Neural progenitor cell (in vitro differentiated cells): ENCODE data around the gene AP2A1. TPM values are rescaled to one million over a fixed set of nuclear protein-coding genes. Genes with fewer than 3 reads are reported as not detected.

Source experiments
- DNase-seq: peaks from one replicate; pipeline ENCODE4 v3.0.0-alpha.2; 2016; ENCODE audit warnings: low spot score
- H2AFZ ChIP-seq: fragments of 200-600 bp; sonication (generic); replicated peaks from 2 replicates; pipeline ENCODE4 v1.6.1; 2016; ENCODE audit warnings: antibody characterized with exemption
- H3F3A ChIP-seq: fragments of 200-600 bp; sonication (generic); 2 replicates; pipeline ENCODE4 v1.6.1; 2016; ENCODE audit warnings: antibody characterized with exemption, low read depth
- H3K27ac ChIP-seq: fragments of 200-600 bp; sonication (generic); 2 replicates; pipeline ENCODE4 v1.5.1; 2016; ENCODE audit warnings: mild to moderate bottlenecking
- H3K27me3 ChIP-seq: fragments of 200-600 bp; sonication (generic); 2 replicates; pipeline ENCODE4 v1.6.1; 2016; ENCODE audit warnings: mild to moderate bottlenecking, moderate library complexity
- H3K36me3 ChIP-seq: fragments of 200-600 bp; sonication (generic); 2 replicates; pipeline ENCODE4 v1.5.1; 2016
- H3K4me1 ChIP-seq: fragments of 200-600 bp; sonication (generic); 2 replicates; pipeline ENCODE4 v1.6.1; 2016; ENCODE audit warnings: mixed run types
- H3K4me2 ChIP-seq: fragments of 200-600 bp; sonication (generic); 2 replicates; pipeline ENCODE4 v1.6.1; 2016
- H3K4me3 ChIP-seq: fragments of 200-600 bp; sonication (generic); 2 replicates; pipeline ENCODE4 v1.5.1; 2016
- H3K79me2 ChIP-seq: fragments of 200-600 bp; sonication (generic); 2 replicates; pipeline ENCODE4 v1.6.1; 2016; ENCODE audit warnings: low read depth
- H3K9ac ChIP-seq: fragments of 200-600 bp; sonication (generic); 2 replicates; pipeline ENCODE4 v1.6.1; 2016
- H3K9me3 ChIP-seq: fragments of 200-600 bp; sonication (generic); 2 replicates; pipeline ENCODE4 v1.5.1; 2016; ENCODE audit warnings: low read depth
- H4K20me1 ChIP-seq: fragments of 200-600 bp; sonication (generic); 2 replicates; pipeline ENCODE4 v1.6.1; 2016; ENCODE audit warnings: low read depth
- H3K27ac Mint-ChIP-seq: 3 replicates; pipeline ENCODE4 v1.8.0; 2021; ENCODE audit warnings: mixed read lengths
- H3K27me3 Mint-ChIP-seq: 2 replicates; pipeline ENCODE4 v1.8.0; 2022; ENCODE audit warnings: low read depth, mild to moderate bottlenecking, inconsistent platforms, moderate library complexity, mixed read lengths; ENCODE audit not compliant: insufficient read depth
- H3K36me3 Mint-ChIP-seq: 3 replicates; pipeline ENCODE4 v1.8.0; 2021; ENCODE audit warnings: mixed read lengths
- H3K4me1 Mint-ChIP-seq: 3 replicates; pipeline ENCODE4 v1.8.0; 2021; ENCODE audit warnings: mixed read lengths
- H3K4me3 Mint-ChIP-seq: 3 replicates; pipeline ENCODE4 v1.8.0; 2021; ENCODE audit warnings: mild to moderate bottlenecking, moderate library complexity, mixed read lengths
- H3K9me3 Mint-ChIP-seq: 3 replicates; pipeline ENCODE4 v1.8.0; 2020; ENCODE audit warnings: mixed read lengths
- CTCF ChIP-seq: fragments of 200-600 bp; sonication (generic); IDR thresholded peaks from 2 replicates; pipeline ENCODE4 v1.5.1; 2017; ENCODE audit warnings: antibody characterized with exemption, mild to moderate bottlenecking
- EZH2 ChIP-seq: fragments of 200-600 bp; sonication (generic); IDR thresholded peaks from 2 replicates; pipeline ENCODE4 v1.6.1; 2017; ENCODE audit warnings: antibody characterized with exemption, mild to moderate bottlenecking, moderate library complexity
- EZH2phosphoT487 ChIP-seq: fragments of 200-600 bp; sonication (generic); IDR thresholded peaks from 2 replicates; pipeline ENCODE4 v1.6.1; 2017; ENCODE audit warnings: antibody characterized with exemption
- total RNA-seq: library from RNA; depleted of rRNA; stranded (reverse); fragments of >200 nt; gene quantifications from 2 replicates; pipeline ENCODE4 v1.2.3, GENCODE V29; 2015; ENCODE audit warnings: low replicate concordance

AP2A1 gene
- total RNA-seq, 1 donor from 2014 or later, result 61.6 TPM

GRCh38 chr19:49752701-49753100, 14.1 kb upstream of the AP2A1 start:
- no peaks in the 10 kb centered on the region for H3K36me3 ChIP-seq
- no peak overlapping the region for H3K9ac ChIP-seq
- no peak overlapping the region for H3K4me3 Mint-ChIP-seq
- H3F3A ChIP-seq, result no peaks in the 10 kb centered on the region
- no peak overlapping the region for H3K4me3 ChIP-seq
- H3K4me2 ChIP-seq, result no peak overlapping the region
- H3K4me1 ChIP-seq, result no peaks in the 10 kb centered on the region
- TF ChIP-seq EZH2phosphoT487, result no peak
- no peak for TF ChIP-seq CTCF
- H3K4me1 Mint-ChIP-seq, result no peaks in the 10 kb centered on the region
- no peaks in the 10 kb centered on the region for H3K79me2 ChIP-seq
- no peaks in the 10 kb centered on the region for H4K20me1 ChIP-seq
- H3K36me3 Mint-ChIP-seq, result no peaks in the 10 kb centered on the region
- peaks cover 20% of the 10 kb centered on the region for H3K9me3 Mint-ChIP-seq
- H3K27me3 ChIP-seq, result no peaks in the 10 kb centered on the region
- no peak overlapping the region for H2AFZ ChIP-seq
- no peak for DNase-seq
- no peak overlapping the region for H3K27ac ChIP-seq
- peaks cover 6% of the 10 kb centered on the region for H3K9me3 ChIP-seq
- peaks cover 9% of the 10 kb centered on the region for H3K27me3 Mint-ChIP-seq
- H3K27ac Mint-ChIP-seq, result no peak overlapping the region

GRCh38 chr19:49755956-49756355, 10.8 kb upstream of the AP2A1 start:
- peaks cover 2% of the 10 kb centered on the region for H3K27me3 Mint-ChIP-seq
- H3K4me2 ChIP-seq, result no peak overlapping the region
- H3K36me3 ChIP-seq, result no peaks in the 10 kb centered on the region
- no peaks in the 10 kb centered on the region for H3K79me2 ChIP-seq
- H3K9ac ChIP-seq, result no peak overlapping the region
- peaks cover 10% of the 10 kb centered on the region for H3K4me1 Mint-ChIP-seq
- H3K9me3 Mint-ChIP-seq, result peaks cover 20% of the 10 kb centered on the region
- H3K27ac Mint-ChIP-seq, result no peak overlapping the region
- H3K4me1 ChIP-seq, result no peaks in the 10 kb centered on the region
- H3F3A ChIP-seq, result no peaks in the 10 kb centered on the region
- no peak overlapping the region for H3K4me3 ChIP-seq
- no peak overlapping the region for H3K27ac ChIP-seq
- no peaks in the 10 kb centered on the region for H3K27me3 ChIP-seq
- TF ChIP-seq CTCF (no peak), EZH2phosphoT487 (no peak), EZH2 (no peak)
- no peak overlapping the region for H2AFZ ChIP-seq
- no peaks in the 10 kb centered on the region for H3K36me3 Mint-ChIP-seq
- no peak for DNase-seq
- H3K9me3 ChIP-seq, result peaks cover 6% of the 10 kb centered on the region
- no peak overlapping the region for H3K4me3 Mint-ChIP-seq
- H4K20me1 ChIP-seq, result no peaks in the 10 kb centered on the region

GRCh38 chr19:49758292-49758691, 8.5 kb upstream of the AP2A1 start:
- Histone ChIP-seq H3K9ac (no peak overlapping the region), H3K4me1 (peaks cover 4% of the 10 kb centered on the region), H3K9me3 (peaks cover 6% of the 10 kb centered on the region), H3K79me2 (no peaks in the 10 kb centered on the region), H3K4me3 (no peak overlapping the region), H4K20me1 (no peaks in the 10 kb centered on the region), H3K4me2 (no peak overlapping the region), H3K36me3 (no peaks in the 10 kb centered on the region), H3F3A (no peaks in the 10 kb centered on the region), H2AFZ (no peak overlapping the region), H3K27ac (no peak overlapping the region), H3K27me3 (no peaks in the 10 kb centered on the region)
- Mint-ChIP-seq H3K27ac (peak overlapping the region; percentile 68), H3K9me3 (peaks cover 15% of the 10 kb centered on the region), H3K4me1 (peaks cover 14% of the 10 kb centered on the region), H3K4me3 (peak overlapping the region; percentile 53), H3K27me3 (peaks cover under 1% of the 10 kb centered on the region), H3K36me3 (no peaks in the 10 kb centered on the region)
- TF ChIP-seq EZH2, result no peak
- TF ChIP-seq EZH2phosphoT487, result no peak
- no peak for DNase-seq

- no peak overlapping the region for H3K4me3 Mint-ChIP-seq
- H4K20me1 ChIP-seq, result no peaks in the 10 kb centered on the region
- no peak overlapping the region for H3K4me2 ChIP-seq
- H3F3A ChIP-seq, result peaks cover 12% of the 10 kb centered on the region
- H3K4me1 Mint-ChIP-seq, result peaks cover 28% of the 10 kb centered on the region
- peaks cover 4% of the 10 kb centered on the region for H3K4me1 ChIP-seq
- peak overlapping the region; percentile 57 for H2AFZ ChIP-seq
- DNase-seq, result no peak
- H3K9ac ChIP-seq, result no peak overlapping the region
- no peaks in the 10 kb centered on the region for H3K36me3 ChIP-seq
- H3K36me3 Mint-ChIP-seq, result no peaks in the 10 kb centered on the region
- H3K9me3 Mint-ChIP-seq, result peaks cover 3% of the 10 kb centered on the region
- H3K9me3 ChIP-seq, result no peaks in the 10 kb centered on the region
- H3K4me3 ChIP-seq, result no peak overlapping the region
- TF ChIP-seq CTCF (no peak), EZH2phosphoT487 (no peak), EZH2 (no peak)
- H3K27ac ChIP-seq, result no peak overlapping the region
- H3K79me2 ChIP-seq, result no peaks in the 10 kb centered on the region
- no peaks in the 10 kb centered on the region for H3K27me3 ChIP-seq
- H3K27ac Mint-ChIP-seq, result peak overlapping the region; percentile 50
- peaks cover 6% of the 10 kb centered on the region for H3K27me3 Mint-ChIP-seq
These were observed 5.6 kb upstream of the AP2A1 start for GRCh38 chr19:49761249-49761624.
